K562 (cell line): ENCODE data around the gene MYH3. TPM values are rescaled to one million over a fixed set of nuclear protein-coding genes. Genes with fewer than 3 reads are reported as not detected.

Source experiments
- ATAC-seq: fragments of 200-7000 bp; cut with Tn5 transposase; 3 replicates; pipeline ENCODE4 v1.9.1; 2020; ENCODE audit warnings: moderate library complexity
- BruUV-seq: library from RNA; stranded (reverse); fragments of 400-500 nt; replicated peaks from 2 replicates; lab custom pipeline; 2021; lab: Mats Ljungman, UMichigan
- CTCF ChIA-PET: fragments of 300-600 bp; formaldehyde crosslinking; extraction: SDS; loops from one replicate; lab custom pipeline; 2021; ENCODE audit warnings: low intra/inter-chr PET ratio; lab: Yijun Ruan, JAX
- POLR2A ChIA-PET: fragments of 300-600, 350-650 bp; sonication (Branson Sonifier 250); formaldehyde crosslinking; extraction: SDS; loops from one replicate; lab custom pipeline; 2021; ENCODE audit warnings: antibody characterized with exemption, inconsistent platforms; lab: Yijun Ruan, JAX
- DNase-seq, 4 experiments: peaks; one replicate each; pipeline versions ENCODE4 v3.0.0 to v3.0.0-alpha.2; 2011 to 2018; ENCODE audit warnings: low spot score in 3 of 4, mixed read lengths in 3 of 4; ENCODE audit errors: extremely low read depth in 1 of 4
- FAIRE-seq: peaks from 2 replicates; lab custom pipeline; 2011; peaks lifted over from hg19 to GRCh38; lab: Jason Lieb, UNC
- H2AFZ ChIP-seq: 2 replicates; pipeline ENCODE4 v1.6.0; 2011; ENCODE audit warnings: low read depth, low read length, control low read depth, inconsistent platforms
- H3K27ac ChIP-seq: fragments of 200-600 bp; 3 replicates; pipeline ENCODE4 v1.8.0; 2011; ENCODE audit warnings: low read depth, mild to moderate bottlenecking, control low read depth, inconsistent platforms, low read length, moderate library complexity, mixed read lengths; ENCODE audit errors: extremely low read depth
- H3K27me3 ChIP-seq, 2 experiments: fragments of 300-600 bp in 1 of 2; 2 replicates in 1 of 2; 3 replicates in 1 of 2; pipeline versions ENCODE4 v1.6.0 to v1.8.0; 2011; ENCODE audit warnings: inconsistent platforms in 2 of 2, low read length in 2 of 2, mild to moderate bottlenecking in 1 of 2, mixed read lengths in 1 of 2, moderate library complexity in 1 of 2; ENCODE audit not compliant: control insufficient read depth in 2 of 2, insufficient read depth in 2 of 2
- H3K36me3 ChIP-seq: fragments of 300-600 bp; 3 replicates; pipeline ENCODE4 v1.8.0; 2011; ENCODE audit warnings: mild to moderate bottlenecking, low read length, inconsistent platforms; ENCODE audit not compliant: control insufficient read depth, insufficient read depth
- H3K4me1 ChIP-seq, 2 experiments: fragments of 200-600 bp in 1 of 2; replicated peaks in 1 of 2; 2 replicates in 1 of 2; 3 replicates in 1 of 2; pipeline versions ENCODE4 v1.5.1 to v1.8.0; 2011; ENCODE audit warnings: inconsistent platforms in 2 of 2, low read length in 2 of 2, mild to moderate bottlenecking in 1 of 2, mixed read lengths in 1 of 2, moderate library complexity in 1 of 2; ENCODE audit not compliant: control insufficient read depth in 2 of 2, insufficient read depth in 2 of 2
- H3K4me2 ChIP-seq: 2 replicates; pipeline ENCODE4 v1.6.1; 2011; ENCODE audit warnings: low read length, control low read depth, inconsistent platforms, mixed read lengths; ENCODE audit not compliant: insufficient read depth
- H3K4me3 ChIP-seq: fragments of 200-600 bp; sonication (generic), shearing (Covaris generic); 2 replicates; pipeline ENCODE4 v1.5.1; 2016; ENCODE audit warnings: control low read depth, inconsistent platforms
- H3K79me2 ChIP-seq: fragments of 200-600 bp; 3 replicates; pipeline ENCODE4 v1.8.0; 2011; ENCODE audit warnings: low read length, inconsistent platforms; ENCODE audit not compliant: control insufficient read depth, insufficient read depth
- H3K9ac ChIP-seq, 2 experiments: 2 replicates each; pipeline versions ENCODE4 v1.6.0 to v1.6.1; 2011; ENCODE audit warnings: low read depth in 2 of 2, low read length in 2 of 2, control low read depth in 1 of 2, inconsistent platforms in 1 of 2, mild to moderate bottlenecking in 1 of 2, mixed read lengths in 1 of 2; ENCODE audit not compliant: insufficient read depth in 1 of 2
- H3K9me1 ChIP-seq: one replicate; pipeline ENCODE4 v1.6.0; 2011; ENCODE audit warnings: inconsistent platforms, mild to moderate bottlenecking, low read length, moderate library complexity; ENCODE audit not compliant: control insufficient read depth, insufficient read depth
- H3K9me3 ChIP-seq: replicated peaks from 2 replicates; pipeline ENCODE4 v1.5.1; 2011; ENCODE audit warnings: low read depth, low read length, inconsistent platforms; ENCODE audit not compliant: control insufficient read depth, insufficient read depth
- H4K20me1 ChIP-seq: replicated peaks from 2 replicates; pipeline ENCODE4 v1.6.1; 2011; ENCODE audit warnings: low read length, inconsistent platforms, mixed read lengths; ENCODE audit not compliant: control insufficient read depth, insufficient read depth
- CCAR2 ChIP-seq: fragments of 200-400 bp; formaldehyde crosslinking; IDR thresholded peaks from 2 replicates; pipeline ENCODE4 v1.6.1; 2017; ENCODE audit warnings: mild to moderate bottlenecking, low read depth, low read length
- KLF6 ChIP-seq: fragments of 250-450 bp; sonication (Bioruptor Pico); IDR thresholded peaks from 2 replicates; pipeline ENCODE4 v1.4.0; 2020; ENCODE audit warnings: mild to moderate bottlenecking, moderate library complexity, borderline replicate concordance
- MCM5 ChIP-seq: fragments of 450-650 bp; IDR thresholded peaks from 2 replicates; pipeline ENCODE4 v1.6.1; 2016; ENCODE audit warnings: low read depth
- MCM7 ChIP-seq, 2 experiments: fragments of 450-650 bp; IDR thresholded peaks; 2 replicates each; pipeline ENCODE4 v1.6.1; 2016 to 2018
- ZBTB12 ChIP-seq: fragments of 250-450 bp; sonication (Bioruptor Pico); IDR thresholded peaks from 2 replicates; pipeline ENCODE4 v1.4.0; 2020
- ZFP91 ChIP-seq: sonication (generic); formaldehyde crosslinking; IDR thresholded peaks from 2 replicates; pipeline ENCODE4 v1.8.0; 2022; ENCODE audit warnings: mild to moderate bottlenecking, missing genetic modification reagents
- ZNF174 ChIP-seq: fragments of 250-450 bp; sonication (Bioruptor Pico); IDR thresholded peaks from 2 replicates; pipeline ENCODE4 v1.4.0; 2020; ENCODE audit warnings: mild to moderate bottlenecking
- ZNF639 ChIP-seq, 2 experiments: fragments of 200-800 bp in 1 of 2; sonication (Bioruptor generic) in 1 of 2; sonication (generic) in 1 of 2; formaldehyde crosslinking in 1 of 2; IDR thresholded peaks in 1 of 2; conservative IDR thresholded peaks in 1 of 2; 2 replicates each; pipeline versions ENCODE4 v1.5.0 to v1.6.1; 2016 to 2020; ENCODE audit warnings: missing compliant biosample characterization in 1 of 2, missing genetic modification characterization in 1 of 2, missing genetic modification reagents in 1 of 2
- ZNF76 ChIP-seq: fragments of 250-450 bp; sonication (Bioruptor Pico); IDR thresholded peaks from 2 replicates; pipeline ENCODE4 v1.4.0; 2020; ENCODE audit warnings: mild to moderate bottlenecking, moderate library complexity, borderline replicate concordance
- ZSCAN32 ChIP-seq: fragments of 450-650 bp; formaldehyde crosslinking; IDR thresholded peaks from 2 replicates; pipeline ENCODE4 v1.4.0; 2020; ENCODE audit warnings: mild to moderate bottlenecking, moderate library complexity
- WGBS: fragments of 100-300 bp; shearing (Covaris generic); methylation state at CpG from one replicate; pipeline ENCODE4 v1.1.6; 2016; ENCODE audit warnings: low coverage, mixed read lengths; ENCODE audit not compliant: insufficient coverage; ENCODE audit errors: missing lambda C conversion rate; 5-methylcytosine and 5-hydroxymethylcytosine counted together
- in situ Hi-C: fragments of 300-500 bp; cut with MboI; formaldehyde crosslinking; loops from 4 replicates; pipeline ENCODE4 v1.15.0; 2018; ENCODE audit warnings: inconsistent platforms, mixed read lengths
- intact Hi-C: fragments of 100-400 bp; cut with micrococcal nuclease; formaldehyde crosslinking; loops from 2 replicates; pipeline ENCODE4 v1.14.2; 2022
- polyA plus RNA-seq, 8 experiments: library from polyadenylated mRNA; depleted of rRNA in 4 of 8; stranded (reverse) in 5 of 8; unstranded in 3 of 8; fragments of >200 nt; fragmentation: Nextera tagmentation in 2 of 8; fragmentation: Illumina TruSeq in 1 of 8; extraction: Ambion mirVana in 2 of 8; extraction: Trizol in 1 of 8; gene quantifications; 2 replicates each; pipeline versions ENCODE4 v1.2.1 to v1.2.3, GENCODE V29; 2011 to 2014; ENCODE audit warnings: inconsistent platforms in 1 of 8, missing spikeins in 1 of 8
- total RNA-seq, 7 experiments: library from RNA; depleted of rRNA in 6 of 7; stranded (reverse); fragments of >200 nt in 6 of 7; fragmentation: Illumina TruSeq in 2 of 7; extraction: Trizol in 2 of 7; gene quantifications; 2 replicates each; pipeline versions ENCODE4 v1.2.1 to v1.2.3, GENCODE V29; 2011 to 2021; ENCODE audit warnings: low replicate concordance in 1 of 7

The MYH3 gene
- total and polyA plus RNA-seq, 9 of the 15 experiments (the other 6 are each of a cell fraction or from before 2014, with no cell fraction given): 0.24 to 0.75 (median 0.40) TPM; not detected in 1

GRCh38 chr17:10623737-10624338 is 33.3 kb downstream of the MYH3 start (continued):
- TF ChIP-seq ZNF639 (CRISPR knock-in tag; conservative IDR thresholded peaks at IDR 0.05 in 1 of 2, IDR thresholded peaks at IDR 0.05 in 1 of 2) (no peak), ZNF76 (CRISPR knock-in tag) (no peak), MCM7 (IDR thresholded peaks at IDR 0.05) (no peak)

GRCh38 chr17:10622617-10623485 is 34.3 kb downstream of the MYH3 start:
- ATAC-seq (no peak), FAIRE-seq (no peak), DNase-seq (no peak)
- H3K9me3 ChIP-seq: no peaks in the 10 kb centered on the region
- no peaks in the 10 kb centered on the region for H3K9me1 ChIP-seq
- no peaks in the 10 kb centered on the region; a peak in 1 of 5 replicates for H3K4me1 ChIP-seq
- no peak overlapping the region for H3K4me3 ChIP-seq
- H3K9ac ChIP-seq: no peak overlapping the region
- H3K27me3 ChIP-seq: peaks cover 0 to 28% of the 10 kb centered on the region in 2 experiments; a peak in 4 of 5 replicates
- H3K27ac ChIP-seq: no peak overlapping the region
- in situ Hi-C loops: no loop called here
- ChIA-PET POLR2A (no interaction called here), CTCF (no interaction called here)
- H4K20me1 ChIP-seq: no peaks in the 10 kb centered on the region
- intact Hi-C loops: no loop called here
- no peak overlapping the region for H2AFZ ChIP-seq
- no peak overlapping the region for H3K4me2 ChIP-seq
- H3K79me2 ChIP-seq: no peaks in the 10 kb centered on the region
- no peaks in the 10 kb centered on the region for H3K36me3 ChIP-seq
- 2% methylated on average over 12 of the region's 14 CpGs for WGBS
- no TSS peak for BruUV-seq
- TF ChIP-seq ZBTB12 (CRISPR knock-in tag): no peak
- no peak for TF ChIP-seq MCM5
- no peak for TF ChIP-seq KLF6
- TF ChIP-seq CCAR2: no peak
- TF ChIP-seq ZSCAN32 (CRISPR knock-in tag): no peak
- TF ChIP-seq ZNF174 (CRISPR knock-in tag): no peak
- TF ChIP-seq ZFP91: no peak
